ENCODE measurements around the gene STYXL1.
"Not testable (repeated sequence)": the region's sequence is repeated elsewhere in the genome, so short reads cannot be mapped to it uniquely, and the experiment has no call there.

The STYXL1 gene

DNA sequence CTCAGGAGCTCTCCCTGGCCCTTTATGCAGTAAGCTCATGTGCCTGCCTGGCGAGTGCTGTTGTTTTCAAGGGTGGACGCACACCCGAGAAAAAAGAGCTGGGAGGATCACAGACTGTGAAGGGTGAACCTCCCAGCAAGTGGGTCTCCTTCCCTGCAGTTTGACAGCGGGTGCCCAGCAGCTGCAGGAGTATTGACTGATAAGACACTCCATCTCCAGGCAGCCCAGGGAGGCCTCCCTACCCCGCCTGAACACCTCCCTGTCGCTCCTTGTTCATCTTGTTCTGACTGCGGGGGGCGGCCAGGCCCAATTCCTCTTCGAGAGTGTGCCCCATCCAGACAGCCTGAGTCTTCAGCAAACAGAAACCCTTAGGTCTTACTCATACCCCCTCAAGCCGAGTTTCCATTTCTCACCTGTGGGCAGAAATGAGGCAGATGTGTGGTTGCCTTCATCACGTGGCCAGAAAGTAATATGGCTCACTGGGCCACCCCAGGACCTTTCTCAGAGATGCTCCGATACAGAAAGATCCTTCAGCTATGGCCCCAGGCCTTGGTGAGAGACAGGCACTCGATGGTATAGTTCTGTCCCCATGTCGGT lies 17.3 kb upstream of the STYXL1 start:
- no peak for DNase-seq

- DNase-seq: no peak
Measured at GRCh38 chr7:76064208-76064970, 16.6 kb upstream of the STYXL1 start.

DNA sequence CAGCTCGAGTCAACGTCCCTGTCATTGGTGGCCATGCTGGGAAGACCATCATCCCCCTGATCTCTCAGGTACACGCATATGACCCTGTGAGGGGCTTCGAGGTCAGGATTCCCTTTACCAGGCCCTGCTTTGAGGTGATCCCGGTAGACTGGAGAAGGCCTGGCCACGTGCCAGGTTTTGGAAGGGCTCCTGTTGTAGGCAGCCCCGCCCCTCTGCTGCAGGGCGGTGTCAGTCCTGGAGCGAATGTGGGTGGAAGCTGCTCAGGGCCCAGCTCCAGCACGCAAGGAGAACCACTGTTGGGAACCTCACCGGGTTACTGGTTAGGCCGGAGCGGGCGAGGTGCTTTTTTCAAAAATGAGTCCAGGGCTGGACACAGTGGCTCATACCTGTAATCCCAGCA lies 15.7 kb upstream of the STYXL1 start:
- DNase-seq: no peak

- no peak for DNase-seq
Measured at GRCh38 chr7:76063114-76063513, 15.3 kb upstream of the STYXL1 start.

- no peak for DNase-seq
Measured at GRCh38 chr7:76062254-76062653, 14.5 kb upstream of the STYXL1 start.

DNA sequence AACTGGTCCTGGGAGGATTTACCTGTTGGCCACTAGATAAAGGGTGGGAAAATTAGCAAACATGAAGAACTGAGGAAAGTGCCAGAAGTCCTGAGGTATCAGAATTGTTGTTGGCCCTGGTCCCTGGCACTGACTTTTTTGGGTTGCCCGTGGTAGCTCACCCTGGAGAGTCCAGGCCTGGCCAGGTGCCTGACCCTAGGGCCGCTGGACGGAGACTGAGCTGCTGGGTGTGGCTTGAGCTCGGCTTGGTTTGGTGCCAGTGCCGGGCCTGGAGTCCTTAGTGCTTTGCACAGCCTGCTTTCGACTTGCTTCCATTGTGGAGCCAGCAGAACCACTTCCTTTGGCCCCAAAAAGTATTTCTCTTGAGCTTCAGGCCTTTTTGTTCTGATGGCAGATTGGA lies 13.0 kb upstream of the STYXL1 start:
- DNase-seq: no peak

DNA sequence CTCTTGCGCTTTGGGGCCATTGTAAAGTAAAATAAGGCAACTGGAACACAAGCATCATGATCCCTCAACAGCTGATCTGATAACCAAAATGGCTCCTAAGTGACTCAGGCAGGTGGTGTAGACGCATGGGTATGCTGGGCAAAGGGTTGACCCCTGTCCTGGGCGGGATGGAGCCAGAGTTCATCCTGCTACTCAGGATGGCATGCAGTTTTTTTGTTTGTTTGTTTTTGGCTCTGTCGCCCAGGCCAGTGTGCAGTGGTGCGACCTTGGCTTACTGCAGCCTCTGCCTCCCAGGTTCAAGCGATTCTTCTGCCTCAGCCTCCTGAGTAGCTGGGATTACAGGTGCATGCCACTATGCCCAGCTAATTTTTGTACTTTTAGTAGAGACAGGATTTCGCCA lies 10.9 kb upstream of the STYXL1 start:
- not testable (repeated sequence) for DNase-seq

DNA sequence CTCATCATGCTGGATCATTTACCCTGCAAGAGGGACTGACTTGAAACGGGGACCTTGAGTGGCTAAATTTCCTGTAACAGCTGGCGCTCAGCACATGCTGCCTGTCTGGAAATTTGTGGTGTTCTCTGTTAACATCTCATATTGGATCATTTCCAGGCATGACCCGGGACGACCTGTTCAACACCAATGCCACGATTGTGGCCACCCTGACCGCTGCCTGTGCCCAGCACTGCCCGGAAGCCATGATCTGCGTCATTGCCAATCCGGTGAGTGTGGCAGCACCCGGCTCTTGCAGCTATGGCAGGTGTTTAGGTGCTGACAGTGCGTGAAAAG lies 10.0 kb upstream of the STYXL1 start:
- no peak for DNase-seq

DNA sequence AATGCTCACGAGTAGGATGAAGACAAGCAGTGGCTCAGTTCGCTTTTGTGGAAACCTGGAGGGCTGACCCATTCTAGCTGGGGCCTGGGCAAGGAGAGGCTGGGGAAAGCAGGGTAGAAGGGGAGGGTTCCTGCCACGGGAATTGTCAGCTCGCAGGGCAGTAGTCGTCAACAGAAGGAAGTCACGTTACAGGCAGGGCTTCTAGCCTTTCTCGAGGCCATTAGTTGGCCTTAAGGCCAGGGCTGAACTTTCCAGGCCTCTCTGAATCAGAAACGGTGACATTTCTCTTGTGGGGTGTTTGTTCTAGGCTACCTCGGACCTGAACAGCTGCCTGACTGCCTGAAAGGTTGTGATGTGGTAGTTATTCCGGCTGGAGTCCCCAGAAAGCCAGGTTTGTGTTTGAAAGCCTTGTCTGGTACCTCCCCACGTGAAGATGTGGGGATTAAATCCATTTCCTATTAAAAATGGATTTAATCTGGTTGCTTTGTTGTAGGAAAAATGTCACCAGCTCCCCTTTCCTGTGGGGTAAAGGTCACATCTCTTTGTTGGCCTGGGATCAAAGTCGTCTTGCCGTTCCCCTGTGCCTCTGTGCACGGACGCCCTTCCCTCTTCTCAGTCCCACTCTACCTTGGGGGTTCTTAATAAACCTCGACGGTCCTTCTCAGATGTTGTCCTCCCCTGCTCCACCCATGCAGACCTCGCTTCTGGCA lies 9.5 kb upstream of the STYXL1 start:
- no peak for DNase-seq

GRCh38 chr7:76056241-76056640 lies 8.4 kb upstream of the STYXL1 start:
- no peak for DNase-seq

- no peak for DNase-seq
Measured at GRCh38 chr7:76054123-76055120, 6.6 kb upstream of the STYXL1 start.

GRCh38 chr7:76053461-76053860 lies 5.7 kb upstream of the STYXL1 start:
- DNase-seq: no peak

GRCh38 chr7:76052681-76053080 lies 4.9 kb upstream of the STYXL1 start:
- DNase-seq: not testable (repeated sequence)

DNA sequence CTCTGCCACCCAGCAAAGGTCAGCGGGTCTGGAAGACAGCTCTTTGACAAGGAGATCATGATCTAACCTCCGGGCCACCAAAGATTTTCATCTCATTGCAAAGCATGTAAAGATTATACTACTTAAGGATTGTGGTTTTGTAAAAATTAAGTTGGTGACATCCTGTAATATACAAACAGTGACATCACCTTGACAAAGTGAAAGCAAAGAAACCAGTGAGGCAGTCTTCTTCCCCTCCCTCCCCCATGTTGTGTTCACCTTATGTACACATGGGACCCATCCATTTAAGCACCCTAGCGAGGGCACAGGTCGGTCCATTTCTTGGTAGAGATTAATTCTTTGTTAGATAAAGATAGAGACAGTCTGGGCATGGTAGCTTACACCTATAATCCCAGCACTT lies 4.0 kb upstream of the STYXL1 start:
- no peak for DNase-seq

DNA sequence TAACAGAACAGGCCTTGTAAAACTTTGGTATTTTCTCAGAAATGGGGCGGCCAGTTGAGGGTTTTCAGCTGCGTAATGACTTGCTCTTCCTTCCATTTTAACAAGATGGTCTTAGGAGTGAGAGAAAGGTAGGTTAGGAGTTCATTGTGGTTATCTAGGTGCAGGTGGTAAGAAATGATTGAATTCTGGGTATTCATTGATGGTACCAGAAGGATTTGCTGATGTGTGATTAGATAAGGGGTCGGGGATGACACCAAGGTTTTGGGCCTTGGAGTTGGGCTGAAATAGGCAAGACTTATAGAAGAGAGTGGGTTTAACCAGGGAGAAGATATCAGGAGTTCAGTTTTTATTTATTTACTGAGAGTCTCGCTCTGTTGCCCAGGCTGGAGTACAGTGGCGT lies 2.7 kb upstream of the STYXL1 start:
- no peak for DNase-seq

GRCh38 chr7:76049295-76049694 lies 1.5 kb upstream of the STYXL1 start:
- DNase-seq: no peak

DNA sequence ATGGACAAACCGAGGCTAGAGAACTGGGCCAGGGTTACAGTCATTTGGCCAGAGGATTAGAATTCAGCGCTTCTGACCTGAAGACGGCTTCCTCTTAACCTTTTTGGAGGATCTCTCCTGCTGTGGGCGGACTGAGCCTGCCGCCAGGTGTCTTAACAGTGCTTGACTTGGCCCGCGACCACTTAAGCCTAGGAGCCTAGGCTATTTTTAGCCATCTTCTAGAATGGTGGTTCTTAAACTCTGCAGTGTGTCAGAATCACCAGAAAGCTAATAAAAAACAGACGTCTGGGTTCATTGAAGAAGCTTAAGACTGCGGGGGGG lies 828 bp upstream of the STYXL1 start:
- no peak for DNase-seq

DNA sequence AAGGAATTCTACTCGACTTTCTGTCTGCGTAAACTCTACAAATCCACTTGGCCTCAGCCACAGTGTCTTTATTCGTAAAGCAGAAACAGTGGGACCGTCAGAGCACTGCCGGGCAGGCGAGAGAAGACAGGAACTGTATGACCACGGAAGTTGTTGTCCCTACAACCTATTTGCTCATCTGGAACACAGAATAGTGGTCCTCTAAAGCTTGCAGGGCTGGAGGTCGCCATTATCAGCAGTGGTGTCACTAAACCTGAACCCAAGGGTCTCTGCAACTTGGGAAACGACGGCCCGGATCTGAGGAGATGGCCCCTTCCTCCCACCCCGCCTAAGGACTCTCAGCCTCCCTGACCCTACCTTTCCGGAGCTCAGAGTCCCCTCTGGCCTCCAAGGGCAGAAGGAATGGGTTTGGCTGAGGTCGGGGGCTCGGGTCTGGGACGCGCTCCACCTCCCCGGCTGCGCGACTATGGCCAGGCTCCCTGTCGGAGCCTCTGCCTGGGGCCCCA lies 442 bp downstream of the STYXL1 start:
- no peak for DNase-seq

DNA sequence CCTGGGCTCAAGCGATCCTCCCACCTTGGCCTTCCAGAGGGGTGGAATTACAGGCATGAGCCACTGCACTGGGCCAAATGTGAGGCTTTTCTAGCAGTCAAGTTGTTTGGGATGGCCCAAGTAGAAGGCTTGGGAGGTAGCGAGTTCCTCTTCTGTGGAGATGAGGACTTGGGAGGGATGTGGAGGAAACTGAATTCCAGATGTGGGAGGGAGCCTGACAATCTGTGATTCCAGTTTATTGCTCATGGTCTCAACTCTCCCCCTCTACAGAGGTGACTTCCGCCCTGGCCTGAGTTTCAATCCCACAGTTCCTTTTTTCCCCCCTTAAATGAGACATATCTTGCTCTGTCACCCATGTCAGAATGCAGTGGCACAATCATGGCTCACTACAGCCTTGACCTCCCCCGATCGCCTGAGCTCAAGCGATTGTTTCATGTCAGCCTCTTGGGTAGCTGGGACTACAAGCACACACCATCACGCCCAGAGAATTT lies 3.4 kb downstream of the STYXL1 start:
- no peak for DNase-seq

- no peak for DNase-seq
Measured at GRCh38 chr7:76040126-76040525, 7.7 kb downstream of the STYXL1 start.

- no peak for DNase-seq
Measured at GRCh38 chr7:76037310-76037709, 10.5 kb downstream of the STYXL1 start.

DNA sequence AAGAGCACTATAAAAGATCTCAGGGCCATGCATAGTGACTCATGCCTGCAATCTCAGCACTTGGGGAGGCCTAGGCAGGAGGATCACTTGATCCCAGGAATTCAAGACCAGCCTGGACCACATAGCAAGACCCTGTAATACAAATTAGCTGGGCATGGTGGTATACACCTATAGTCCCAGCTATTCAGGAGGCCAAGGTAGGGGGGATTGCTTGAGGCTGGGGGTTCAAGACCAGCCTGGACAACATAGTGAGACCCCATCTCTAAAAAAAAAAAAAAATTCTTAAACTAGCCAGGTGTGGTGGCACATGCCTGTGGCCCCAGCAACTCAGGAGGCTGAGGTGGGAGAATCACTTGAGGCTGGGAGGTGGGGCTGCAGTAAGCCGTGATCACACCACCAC lies 15.8 kb downstream of the STYXL1 start:
- DNase-seq: no peak

DNA sequence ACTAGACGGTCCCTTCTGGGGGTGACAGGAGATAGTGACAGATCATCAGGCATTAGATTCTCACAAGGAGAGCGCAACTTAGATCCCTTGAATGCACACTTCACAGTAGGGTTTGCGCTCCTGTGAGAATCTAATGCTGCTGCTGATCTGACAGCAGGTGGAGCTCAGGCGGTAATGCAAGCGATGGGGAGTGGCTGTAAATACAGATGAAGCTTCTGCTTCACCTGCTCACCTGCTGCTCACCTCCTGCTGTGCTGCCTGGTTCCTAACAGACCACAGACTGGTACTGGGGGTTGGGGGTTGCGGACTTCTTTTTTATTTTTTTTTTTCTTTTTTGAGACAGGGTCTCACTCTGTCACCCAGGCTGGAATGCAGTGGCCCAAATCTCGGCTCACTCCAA lies 18.1 kb downstream of the STYXL1 start:
- not testable (repeated sequence) for DNase-seq

Measured in SHP77 treated with DMSO at 0.1 percent for 48 hours (cell line).